Stimulated activated CD8-positive, alpha-beta memory T cell treated with anti-CD3 and anti-CD28 coated beads, Interleukin-15, amount 100 ng/mL, for 1 hour (primary cell): ENCODE results near the gene FCHSD2.
"Not testable (repeated sequence)": the region's sequence is repeated elsewhere in the genome, so short reads cannot be mapped to it uniquely, and the experiment has no call there.

ENCODE experiments used
- DNase-seq: peaks from one replicate; pipeline ENCODE4 v3.0.0-alpha.2; 2020; ENCODE audit warnings: low read depth

FCHSD2 gene

GRCh38 chr11:72817966-72818365, 324.2 kb downstream of the FCHSD2 start:
- no peak for DNase-seq

GRCh38 chr11:72816404-72816990, 325.6 kb downstream of the FCHSD2 start:
- DNase-seq = no peak

GRCh38 chr11:72815110-72815618, 327.0 kb downstream of the FCHSD2 start:
- DNase-seq = no peak

- peak; percentile 78 for DNase-seq
Measured at GRCh38 chr11:72814286-72815109, 327.6 kb downstream of the FCHSD2 start, which contains the start of gene ATG16L2. Gene ATG16L2, plus strand, starts transcription at chr11:72814411. Its CDS starts 35 bp downstream, at chr11:72814446.

- no peak for DNase-seq
Measured at GRCh38 chr11:72813740-72814285, 328.3 kb downstream of the FCHSD2 start.

GRCh38 chr11:72812967-72813739, 329.0 kb downstream of the FCHSD2 start:
- DNase-seq = peak; percentile 33

GRCh38 chr11:72812604-72812966, 329.5 kb downstream of the FCHSD2 start:
- no peak for DNase-seq

- not testable (repeated sequence) for DNase-seq
Measured at GRCh38 chr11:72811686-72812085, 330.4 kb downstream of the FCHSD2 start.

GRCh38 chr11:72808331-72808798, 333.8 kb downstream of the FCHSD2 start:
- no peak for DNase-seq

- no peak for DNase-seq
Measured at GRCh38 chr11:72807792-72808191, 334.3 kb downstream of the FCHSD2 start.

GRCh38 chr11:72807021-72807693, 335.0 kb downstream of the FCHSD2 start:
- no peak for DNase-seq

- DNase-seq = not testable (repeated sequence)
Measured at GRCh38 chr11:72806378-72806777, 335.7 kb downstream of the FCHSD2 start.

- DNase-seq = no peak
Measured at GRCh38 chr11:72805216-72805615, 336.9 kb downstream of the FCHSD2 start.

GRCh38 chr11:72802822-72803221, 339.3 kb downstream of the FCHSD2 start:
- no peak for DNase-seq

- no peak for DNase-seq
Measured at GRCh38 chr11:72799441-72799840, 342.7 kb downstream of the FCHSD2 start.

- DNase-seq = no peak
Measured at GRCh38 chr11:72798361-72798760, 343.8 kb downstream of the FCHSD2 start.

- DNase-seq = peak; percentile 91
Measured at GRCh38 chr11:72793425-72794367, 348.4 kb downstream of the FCHSD2 start, which contains the start of gene STARD10. Gene STARD10, minus strand, starts transcription at chr11:72794047. Its CDS starts 12,866 bp downstream, at chr11:72781181.

- no peak for DNase-seq
Measured at GRCh38 chr11:72793076-72793424, 349.1 kb downstream of the FCHSD2 start.

- DNase-seq = no peak
Measured at GRCh38 chr11:72792437-72793021, 349.6 kb downstream of the FCHSD2 start.

- not testable (repeated sequence) for DNase-seq
Measured at GRCh38 chr11:72791228-72791627, 350.9 kb downstream of the FCHSD2 start.
